HG03558 (cell line): ENCODE data around the gene HBE1.
"Not testable (repeated sequence)": the region's sequence is repeated elsewhere in the genome, so short reads cannot be mapped to it uniquely, and the experiment has no call there.

Experiments
- ATAC-seq: cut with Tn5 transposase; IDR thresholded peaks from one replicate; pipeline ENCODE4 v1.9.1; 2021; ENCODE audit warnings: moderate number of reproducible peaks; ENCODE audit not compliant: unreplicated experiment; ENCODE audit errors: extremely low read depth

Gene HBE1

DNA sequence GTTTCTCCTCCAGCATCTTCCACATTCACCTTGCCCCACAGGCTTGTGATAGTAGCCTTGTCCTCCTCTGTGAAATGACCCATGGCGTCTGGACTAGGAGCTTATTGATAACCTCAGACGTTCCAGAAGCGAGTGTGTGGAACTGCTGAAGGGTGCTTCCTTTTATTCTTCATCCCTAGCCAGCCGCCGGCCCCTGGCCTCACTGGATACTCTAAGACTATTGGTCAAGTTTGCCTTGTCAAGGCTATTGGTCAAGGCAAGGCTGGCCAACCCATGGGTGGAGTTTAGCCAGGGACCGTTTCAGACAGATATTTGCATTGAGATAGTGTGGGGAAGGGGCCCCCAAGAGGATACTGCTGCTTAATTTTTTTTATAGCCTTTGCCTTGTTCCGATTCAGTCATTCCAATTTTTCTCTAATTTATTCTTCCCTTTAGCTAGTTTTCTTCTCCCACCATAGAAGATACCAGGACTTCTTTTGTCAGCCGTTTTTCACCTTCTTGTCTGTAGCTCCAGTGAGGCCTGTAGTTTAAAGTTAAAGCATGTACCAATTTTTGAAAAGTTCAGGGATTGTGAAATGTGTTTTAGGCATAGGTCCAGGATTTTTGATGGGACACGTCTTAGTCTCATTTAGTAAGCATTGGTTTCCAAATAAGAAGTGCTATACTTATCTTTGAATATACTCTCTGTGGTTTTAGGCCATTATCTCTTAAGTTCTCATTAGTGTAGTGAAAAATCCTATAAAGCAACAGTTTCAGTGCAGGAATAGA lies 14.9 kb downstream of the HBE1 start, which contains the start of gene HBG2:
TSS of gene HBG2 (minus strand) at position 136 of the 768 bp plus-strand sequence. CDS start at position 83, 53 bp downstream.
- ATAC-seq = not testable (repeated sequence)

GRCh38 chr11:5254023-5254422 lies 15.7 kb downstream of the HBE1 start:
- ATAC-seq = not testable (repeated sequence)

GRCh38 chr11:5253440-5253839 lies 16.3 kb downstream of the HBE1 start:
- ATAC-seq = not testable (repeated sequence)

GRCh38 chr11:5252919-5253265 lies 16.9 kb downstream of the HBE1 start:
- no peak for ATAC-seq

DNA sequence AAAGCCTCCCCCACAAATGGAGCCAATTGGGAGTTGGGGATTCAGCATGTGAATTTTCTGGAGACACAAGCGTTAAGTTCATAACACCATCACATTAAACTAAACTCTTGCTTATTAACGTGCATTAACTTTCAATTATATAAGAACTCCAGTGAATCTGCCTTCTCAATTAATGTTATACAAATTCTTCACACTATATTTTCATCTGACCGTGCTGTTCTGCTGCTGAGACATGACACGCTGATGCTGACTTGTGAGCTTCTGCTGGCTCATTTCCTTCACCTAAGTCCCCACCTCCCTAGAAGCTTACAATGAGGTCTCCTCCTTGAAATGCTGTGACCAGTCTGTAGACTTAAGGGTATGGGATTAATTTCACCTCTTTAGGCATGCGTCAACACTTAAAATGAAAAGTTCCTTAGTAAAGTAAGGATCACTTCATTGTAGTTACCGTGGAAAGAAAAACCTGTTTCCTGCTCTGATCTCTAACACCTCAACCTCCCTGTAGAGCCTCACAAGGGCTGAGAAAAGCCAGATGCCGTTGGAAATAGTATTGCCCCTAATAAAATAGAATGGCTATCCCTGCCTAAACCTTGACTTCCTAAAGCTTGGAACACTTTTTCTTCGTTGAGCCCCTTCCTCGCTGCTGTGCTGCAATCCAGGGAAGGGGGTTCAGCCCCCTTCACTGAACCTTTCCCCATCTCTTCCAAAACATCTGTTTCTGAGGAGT lies 17.4 kb downstream of the HBE1 start:
- ATAC-seq = no peak

DNA sequence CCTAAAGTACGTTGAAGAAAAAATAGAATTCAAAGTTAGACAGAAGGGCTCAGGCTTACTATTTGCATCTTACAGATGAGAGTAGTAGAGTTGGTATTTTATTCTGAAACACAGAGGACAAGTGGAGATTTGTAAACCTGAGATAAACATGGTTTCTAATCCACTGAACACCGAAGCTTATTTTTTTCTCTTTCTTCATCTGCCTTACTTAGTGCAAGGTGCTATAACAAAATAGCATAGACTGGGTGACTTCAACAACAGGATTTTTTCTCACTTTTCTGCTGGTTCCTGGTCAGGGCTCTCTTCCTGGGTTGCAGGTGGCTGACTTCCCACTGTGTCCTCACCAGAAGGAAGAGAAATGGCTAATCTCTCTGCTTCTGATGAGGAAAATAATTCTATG lies 18.0 kb downstream of the HBE1 start:
- no peak for ATAC-seq

- ATAC-seq = no peak
Observed at GRCh38 chr11:5250543-5251204, 19.1 kb downstream of the HBE1 start.

GRCh38 chr11:5249807-5250396 lies 19.8 kb downstream of the HBE1 start, which contains the start of gene HBG1:
Gene HBG1 (minus strand): TSS chr11:5249857. CDS start chr11:5249804, 53 bp downstream.
- not testable (repeated sequence) for ATAC-seq

- not testable (repeated sequence) for ATAC-seq
Observed at GRCh38 chr11:5248498-5248897, 21.2 kb downstream of the HBE1 start.

- no peak for ATAC-seq
Observed at GRCh38 chr11:5247472-5248192, 22.1 kb downstream of the HBE1 start.

DNA sequence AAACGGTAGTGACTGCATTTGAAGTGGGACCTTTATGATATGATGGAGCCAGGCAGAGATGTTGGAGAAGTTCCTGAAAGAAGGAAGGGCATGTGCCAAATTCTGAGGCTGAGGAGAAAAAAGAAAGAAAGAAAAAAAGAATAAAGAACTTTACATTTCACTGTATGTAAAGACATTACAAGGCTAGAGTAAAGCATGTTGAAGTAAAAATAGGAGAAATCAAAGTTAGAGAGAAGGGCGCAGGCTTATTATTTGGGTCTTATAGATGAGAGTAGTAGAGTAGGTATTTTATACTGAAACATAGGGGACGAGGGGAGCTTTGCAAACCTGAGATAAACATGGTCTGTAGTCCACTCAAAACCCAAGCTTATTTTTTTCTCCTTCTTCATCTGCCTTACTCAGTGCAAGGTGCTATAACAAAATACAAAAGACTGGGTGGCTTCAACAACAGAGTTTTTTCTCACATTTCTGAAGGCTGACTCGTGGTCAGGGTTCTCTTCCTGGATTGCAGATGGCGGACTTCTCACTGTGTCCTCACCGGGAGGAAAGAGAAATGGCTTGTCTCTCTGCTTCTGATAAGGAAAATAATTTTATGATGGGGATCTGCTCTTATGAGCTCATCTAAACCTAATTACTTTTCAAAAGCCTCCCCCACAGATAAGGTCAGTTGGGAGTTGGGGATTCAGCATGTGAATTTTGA lies 22.8 kb downstream of the HBE1 start:
- no peak for ATAC-seq

DNA sequence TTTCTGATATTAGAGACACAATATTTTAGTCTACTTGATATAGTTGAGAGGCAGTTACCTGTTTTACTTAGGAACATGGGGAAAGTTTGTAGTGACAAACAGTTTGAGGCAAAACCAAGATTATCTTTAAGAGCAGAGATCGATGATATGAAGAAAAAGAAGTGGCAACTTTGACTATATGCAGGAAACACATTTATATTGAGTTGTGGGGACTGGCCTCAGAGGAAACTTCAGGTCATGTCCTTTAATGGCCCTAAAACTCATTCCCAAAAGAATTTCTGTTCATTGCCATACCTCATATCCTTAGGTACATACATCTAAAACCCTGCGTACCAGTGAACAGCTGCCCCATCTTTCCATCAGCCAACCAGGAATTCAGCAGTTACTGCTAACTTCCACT lies 24.6 kb downstream of the HBE1 start:
- ATAC-seq = no peak

- no peak for ATAC-seq
Observed at GRCh38 chr11:5243816-5244180, 25.9 kb downstream of the HBE1 start.

DNA sequence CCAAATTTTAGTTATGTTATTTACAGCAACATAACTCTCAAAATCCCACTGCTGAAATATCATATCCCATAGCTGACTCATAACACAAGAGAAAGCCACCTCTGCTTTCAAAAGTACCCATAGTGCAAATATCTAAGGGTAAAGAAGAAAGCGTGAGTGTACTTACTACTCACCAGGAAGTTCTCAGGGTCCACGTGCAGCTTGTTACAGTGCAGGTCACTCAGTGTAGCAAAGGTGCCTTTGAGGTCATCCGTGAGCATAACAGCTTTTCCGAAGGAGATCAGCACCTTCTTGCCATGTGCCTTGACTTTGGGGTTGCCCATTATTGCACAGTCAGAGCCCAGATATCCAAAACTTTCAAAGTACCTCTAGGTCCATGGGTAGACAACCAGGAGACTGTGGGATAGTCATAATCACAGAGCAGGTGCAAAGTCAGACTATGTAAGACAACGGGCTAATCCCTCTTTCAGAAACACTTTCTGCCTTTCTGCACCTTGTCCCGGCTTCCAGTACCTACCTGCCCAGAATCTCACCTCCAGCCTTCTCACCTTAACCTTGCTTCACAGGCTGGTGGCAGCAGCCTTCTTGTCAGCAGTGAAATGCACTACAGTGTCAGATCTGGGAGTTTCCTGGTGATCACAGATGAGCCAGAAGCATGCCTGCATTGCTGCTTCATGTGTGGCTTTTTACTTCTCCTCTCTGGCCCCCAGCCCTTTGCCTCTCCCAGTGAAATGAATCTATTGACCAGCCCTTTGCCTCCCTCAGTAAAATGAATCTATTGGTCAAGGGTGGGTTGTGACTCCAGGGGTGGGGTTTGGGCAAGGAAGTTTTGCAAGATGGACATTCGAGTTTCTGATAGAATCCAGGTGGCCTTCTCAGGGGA lies 26.6 kb downstream of the HBE1 start:
- ATAC-seq = no peak

- no peak for ATAC-seq
Observed at GRCh38 chr11:5242208-5242607, 27.5 kb downstream of the HBE1 start.

- no peak for ATAC-seq
Observed at GRCh38 chr11:5241458-5241857, 28.3 kb downstream of the HBE1 start.

DNA sequence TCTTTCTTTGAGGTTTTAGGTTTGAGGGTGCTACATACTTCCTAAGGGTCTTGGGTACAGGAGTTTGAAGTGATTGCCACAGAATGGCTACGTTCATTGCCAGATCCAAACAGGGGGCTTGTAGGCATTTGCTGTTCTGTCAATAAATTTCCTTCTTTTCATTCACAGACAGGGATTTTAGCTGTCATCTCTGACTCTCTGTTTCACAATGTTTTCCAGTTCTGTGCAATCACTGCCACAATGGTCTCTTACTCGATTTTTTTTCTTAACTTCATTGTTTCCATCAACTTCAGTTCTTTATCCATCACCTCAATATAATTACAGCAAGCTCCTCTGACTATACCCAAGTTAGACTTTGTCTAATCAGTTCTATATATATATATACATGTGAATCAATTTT lies 29.3 kb downstream of the HBE1 start:
- no peak for ATAC-seq

DNA sequence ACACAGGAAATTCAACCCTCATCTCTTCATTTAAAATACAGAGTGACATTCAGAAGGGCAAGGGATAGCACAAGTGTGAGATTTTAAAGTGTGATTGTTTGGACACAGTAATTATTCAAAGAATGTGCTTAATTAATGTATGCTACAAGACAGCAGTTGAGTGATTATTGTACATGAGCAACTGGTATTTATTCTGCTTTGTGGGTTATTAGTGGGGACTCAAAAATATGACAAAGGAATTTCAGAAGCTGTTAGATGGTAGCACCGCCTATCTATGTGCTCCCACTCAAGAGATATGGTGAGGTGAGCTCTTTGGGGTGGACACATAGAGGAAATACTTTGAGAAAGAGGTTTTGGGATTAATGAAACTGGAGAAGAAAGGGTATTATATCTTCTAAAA lies 29.7 kb downstream of the HBE1 start:
- ATAC-seq = no peak

DNA sequence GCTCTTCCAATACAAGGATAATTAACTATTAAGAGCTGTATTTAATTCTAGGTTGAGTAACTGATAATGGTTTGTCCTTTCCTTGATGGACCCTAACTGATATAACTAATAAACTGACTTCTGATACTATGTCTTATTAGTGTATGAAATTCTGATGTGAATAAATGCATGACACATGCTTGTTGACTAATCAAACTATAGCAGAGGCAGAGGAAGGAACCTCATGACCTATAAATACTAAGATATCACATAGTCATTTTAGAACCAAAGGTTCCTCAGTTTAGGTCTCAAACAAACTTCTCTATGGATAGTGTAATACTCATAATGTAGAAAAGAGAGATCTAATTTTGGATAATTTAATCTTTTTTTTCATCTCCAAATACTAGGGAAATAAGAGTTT lies 30.7 kb downstream of the HBE1 start:
- ATAC-seq = no peak
